Endodermal cell (in vitro differentiated cells): ENCODE data around the gene CRYBA4. TPM values are rescaled to one million over a fixed set of nuclear protein-coding genes. Genes with fewer than 3 reads are reported as not detected.

Experiments used
- DNase-seq: peaks from one replicate; pipeline ENCODE4 v3.0.0-alpha.2; 2017
- H3K27ac ChIP-seq: 2 replicates; pipeline ENCODE4 v1.5.1; 2013; ENCODE audit warnings: mild to moderate bottlenecking, low read depth, low read length, moderate library complexity
- H3K27me3 ChIP-seq: 2 replicates; pipeline ENCODE4 v1.6.1; 2013; ENCODE audit warnings: mild to moderate bottlenecking, low read length, moderate library complexity; ENCODE audit not compliant: insufficient read depth, control insufficient read depth, poor library complexity, severe bottlenecking
- H3K36me3 ChIP-seq: 2 replicates; pipeline ENCODE4 v1.7.0; 2013; ENCODE audit warnings: mild to moderate bottlenecking, low read length, moderate library complexity; ENCODE audit not compliant: control insufficient read depth, insufficient read depth
- H3K4me1 ChIP-seq: one replicate; pipeline ENCODE4 v1.7.0; 2013; ENCODE audit warnings: low read length; ENCODE audit not compliant: control insufficient read depth, insufficient read depth
- H3K4me3 ChIP-seq: 2 replicates; pipeline ENCODE4 v1.5.1; 2013; ENCODE audit warnings: mild to moderate bottlenecking, low read length, moderate library complexity
- H3K9ac ChIP-seq: 2 replicates; pipeline ENCODE4 v1.6.1; 2013; ENCODE audit warnings: mild to moderate bottlenecking, low read length, moderate library complexity; ENCODE audit not compliant: poor library complexity, severe bottlenecking; ENCODE audit errors: extremely low read depth
- H3K9me3 ChIP-seq: 2 replicates; pipeline ENCODE4 v1.6.1; 2013; ENCODE audit warnings: mild to moderate bottlenecking, low read length, moderate library complexity; ENCODE audit not compliant: control insufficient read depth
- H3K27ac Mint-ChIP-seq: 2 replicates; pipeline ENCODE4 v1.8.0; 2020; ENCODE audit warnings: mixed read lengths
- H3K27me3 Mint-ChIP-seq: 2 replicates; pipeline ENCODE4 v1.8.0; 2021; ENCODE audit warnings: mild to moderate bottlenecking, mixed read lengths; ENCODE audit not compliant: insufficient read depth
- H3K36me3 Mint-ChIP-seq: 2 replicates; pipeline ENCODE4 v1.8.0; 2020; ENCODE audit warnings: low read depth, mixed read lengths
- H3K4me1 Mint-ChIP-seq: 2 replicates; pipeline ENCODE4 v1.8.0; 2020; ENCODE audit warnings: mixed read lengths
- H3K4me3 Mint-ChIP-seq: 2 replicates; pipeline ENCODE4 v1.8.0; 2020; ENCODE audit warnings: mild to moderate bottlenecking, moderate library complexity, mixed read lengths
- H3K9me3 Mint-ChIP-seq: 2 replicates; pipeline ENCODE4 v1.8.0; 2020; ENCODE audit warnings: mild to moderate bottlenecking, mixed read lengths
- CTCF ChIP-seq: fragments of 200-600 bp; sonication (generic); conservative IDR thresholded peaks from 2 replicates; pipeline ENCODE4 v1.5.0; 2021; ENCODE audit warnings: antibody characterized with exemption, mild to moderate bottlenecking
- WGBS, 2 experiments: methylation state at CpG; one replicate each; pipeline versions ENCODE4 v1.1.5 to v1.1.7; 2013; ENCODE audit warnings: missing lambda C conversion rate in 2 of 2, mixed read lengths in 1 of 2; ENCODE audit not compliant: insufficient coverage in 1 of 2, insufficient read length in 1 of 2; 5-methylcytosine and 5-hydroxymethylcytosine counted together
- total RNA-seq, 2 donors: library from RNA; stranded (reverse); fragmentation: NEBNext Ultra II Directional in 1 of 2; extraction: Animal tissue kit (Norgen Biotek cat#: 25700) in 1 of 2; gene quantifications; 2 replicates in 1 of 2; 3 replicates in 1 of 2; pipeline ENCODE4 v1.2.1, GENCODE V29; 2021

CRYBA4 gene
- total RNA-seq, 2 donors from 2014 or later: not detected

GRCh38 chr22:26632422-26633155, 10.8 kb downstream of the CRYBA4 start:
- Mint-ChIP-seq H3K4me3 (no peak overlapping the region), H3K9me3 (no peaks in the 10 kb centered on the region), H3K27ac (peak overlapping the region; percentile 8), H3K4me1 (peaks cover 18% of the 10 kb centered on the region), H3K36me3 (no peaks in the 10 kb centered on the region), H3K27me3 (no peaks in the 10 kb centered on the region)
- no peaks in the 10 kb centered on the region for H3K36me3 ChIP-seq
- no peaks in the 10 kb centered on the region for H3K4me1 ChIP-seq
- H3K4me3 ChIP-seq: no peak overlapping the region
- 67% methylated on average over 3 to 8 of the region's 8 CpGs for WGBS, 2 experiments
- H3K9me3 ChIP-seq: no peaks in the 10 kb centered on the region
- H3K27me3 ChIP-seq: no peaks in the 10 kb centered on the region
- no peak overlapping the region for H3K9ac ChIP-seq
- H3K27ac ChIP-seq: no peak overlapping the region
- TF ChIP-seq CTCF: no peak
- DNase-seq: no peak

- Histone ChIP-seq H3K9me3 (no peaks in the 10 kb centered on the region), H3K27me3 (no peaks in the 10 kb centered on the region), H3K9ac (no peak overlapping the region), H3K4me3 (no peak overlapping the region), H3K4me1 (no peaks in the 10 kb centered on the region), H3K27ac (no peak overlapping the region), H3K36me3 (no peaks in the 10 kb centered on the region)
- WGBS, 2 experiments: 96% methylated on average over 3 of the region's 3 CpGs; no CpG with 5 or more reads in 1 of the 2 experiments
- Mint-ChIP-seq H3K36me3 (no peaks in the 10 kb centered on the region), H3K4me1 (peaks cover 18% of the 10 kb centered on the region), H3K4me3 (no peak overlapping the region), H3K9me3 (no peaks in the 10 kb centered on the region), H3K27me3 (no peaks in the 10 kb centered on the region), H3K27ac (no peak overlapping the region)
- no peak for TF ChIP-seq CTCF
- no peak for DNase-seq
These were observed 12.4 kb downstream of the CRYBA4 start for GRCh38 chr22:26634189-26634588.

GRCh38 chr22:26635117-26635516, 13.4 kb downstream of the CRYBA4 start:
- H3K36me3 ChIP-seq: no peaks in the 10 kb centered on the region
- H3K4me3 ChIP-seq: no peak overlapping the region
- Mint-ChIP-seq H3K27ac (no peak overlapping the region), H3K27me3 (no peaks in the 10 kb centered on the region), H3K4me1 (peaks cover 21% of the 10 kb centered on the region), H3K36me3 (no peaks in the 10 kb centered on the region), H3K9me3 (no peaks in the 10 kb centered on the region), H3K4me3 (no peak overlapping the region)
- no peak for TF ChIP-seq CTCF
- H3K4me1 ChIP-seq: no peaks in the 10 kb centered on the region
- H3K27ac ChIP-seq: no peak overlapping the region
- WGBS, 2 experiments: 93% methylated on average over 2 of the region's 2 CpGs
- no peaks in the 10 kb centered on the region for H3K27me3 ChIP-seq
- no peak overlapping the region for H3K9ac ChIP-seq
- no peaks in the 10 kb centered on the region for H3K9me3 ChIP-seq
- DNase-seq: no peak
